Measurements from ENCODE around the gene TTC27.

DNA sequence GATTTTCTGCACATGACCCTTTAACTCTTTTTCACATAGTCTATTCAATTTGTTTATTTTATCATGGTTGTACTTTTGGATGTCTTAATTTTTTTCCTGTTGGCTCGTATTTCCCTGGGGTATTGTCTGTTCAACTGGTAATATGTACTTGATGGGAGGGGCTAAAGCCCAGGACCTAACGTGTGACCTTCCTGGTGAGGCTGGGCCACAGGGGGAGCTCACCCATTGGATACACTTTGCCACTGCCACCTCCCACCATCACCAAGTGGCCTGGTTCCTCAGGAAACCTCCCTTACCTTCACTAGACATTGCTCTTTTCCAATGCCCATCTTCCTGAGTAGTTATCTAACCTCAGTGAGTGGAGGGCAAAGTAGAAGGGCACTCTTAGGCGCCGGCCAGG lies 175.0 kb downstream of the TTC27 start:
- TF ChIP-seq, protein P1, sequence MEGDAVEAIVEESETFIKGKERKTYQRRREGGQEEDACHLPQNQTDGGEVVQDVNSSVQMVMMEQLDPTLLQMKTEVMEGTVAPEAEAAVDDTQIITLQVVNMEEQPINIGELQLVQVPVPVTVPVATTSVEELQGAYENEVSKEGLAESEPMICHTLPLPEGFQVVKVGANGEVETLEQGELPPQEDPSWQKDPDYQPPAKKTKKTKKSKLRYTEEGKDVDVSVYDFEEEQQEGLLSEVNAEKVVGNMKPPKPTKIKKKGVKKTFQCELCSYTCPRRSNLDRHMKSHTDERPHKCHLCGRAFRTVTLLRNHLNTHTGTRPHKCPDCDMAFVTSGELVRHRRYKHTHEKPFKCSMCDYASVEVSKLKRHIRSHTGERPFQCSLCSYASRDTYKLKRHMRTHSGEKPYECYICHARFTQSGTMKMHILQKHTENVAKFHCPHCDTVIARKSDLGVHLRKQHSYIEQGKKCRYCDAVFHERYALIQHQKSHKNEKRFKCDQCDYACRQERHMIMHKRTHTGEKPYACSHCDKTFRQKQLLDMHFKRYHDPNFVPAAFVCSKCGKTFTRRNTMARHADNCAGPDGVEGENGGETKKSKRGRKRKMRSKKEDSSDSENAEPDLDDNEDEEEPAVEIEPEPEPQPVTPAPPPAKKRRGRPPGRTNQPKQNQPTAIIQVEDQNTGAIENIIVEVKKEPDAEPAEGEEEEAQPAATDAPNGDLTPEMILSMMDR (IDR thresholded peaks at IDR 0.05): no peak
- TF ChIP-seq EP300 (IDR thresholded peaks at IDR 0.05) (no peak), POLR2A (IDR thresholded peaks at IDR 0.05) (no peak)
